ENCODE measurements around the gene JAKMIP3. TPM values are rescaled to one million over a fixed set of nuclear protein-coding genes. Genes with fewer than 3 reads are reported as not detected.
"Not testable (repeated sequence)": the region's sequence is repeated elsewhere in the genome, so short reads cannot be mapped to it uniquely, and the experiment has no call there.

Gene JAKMIP3
- polyA plus RNA-seq, 4 donors = 0.17 to 0.30 (median 0.22) TPM

DNA sequence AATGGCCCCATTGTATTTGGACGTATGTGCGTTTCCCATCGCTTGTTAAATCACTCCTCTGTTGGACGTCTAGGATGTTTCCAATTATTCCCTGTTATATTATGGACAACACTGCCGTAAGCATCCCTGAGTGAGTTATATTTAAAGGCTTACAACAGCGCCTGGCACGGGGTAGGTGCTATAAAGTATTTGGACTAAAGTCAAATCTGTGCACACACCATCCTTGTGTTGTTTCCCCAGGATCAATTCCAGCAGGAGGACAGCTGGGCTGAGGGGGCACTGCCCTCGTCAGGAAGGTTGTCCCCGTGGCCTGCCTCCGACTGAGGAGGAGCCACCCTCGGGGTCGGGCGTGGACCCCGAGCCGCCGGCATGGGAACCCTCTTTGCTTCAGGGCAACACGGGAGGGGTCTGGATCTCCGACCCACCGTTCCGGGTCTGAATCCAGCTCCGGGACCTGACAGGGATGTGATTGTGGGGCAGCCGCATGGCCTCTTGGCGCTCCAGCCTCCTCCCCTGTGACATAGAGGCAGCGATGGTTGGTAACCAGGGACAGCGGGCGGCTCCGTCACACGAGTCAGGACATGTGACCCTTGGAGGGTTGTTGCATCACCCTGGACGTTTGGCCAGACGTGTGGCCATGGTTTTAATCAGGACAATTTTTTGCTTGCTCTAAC is 1.5 kb upstream of the JAKMIP3 start:
- no peak for DNase-seq (ENCODE audit: low read depth in 4 of 4, low spot score in 2 of 4)

DNA sequence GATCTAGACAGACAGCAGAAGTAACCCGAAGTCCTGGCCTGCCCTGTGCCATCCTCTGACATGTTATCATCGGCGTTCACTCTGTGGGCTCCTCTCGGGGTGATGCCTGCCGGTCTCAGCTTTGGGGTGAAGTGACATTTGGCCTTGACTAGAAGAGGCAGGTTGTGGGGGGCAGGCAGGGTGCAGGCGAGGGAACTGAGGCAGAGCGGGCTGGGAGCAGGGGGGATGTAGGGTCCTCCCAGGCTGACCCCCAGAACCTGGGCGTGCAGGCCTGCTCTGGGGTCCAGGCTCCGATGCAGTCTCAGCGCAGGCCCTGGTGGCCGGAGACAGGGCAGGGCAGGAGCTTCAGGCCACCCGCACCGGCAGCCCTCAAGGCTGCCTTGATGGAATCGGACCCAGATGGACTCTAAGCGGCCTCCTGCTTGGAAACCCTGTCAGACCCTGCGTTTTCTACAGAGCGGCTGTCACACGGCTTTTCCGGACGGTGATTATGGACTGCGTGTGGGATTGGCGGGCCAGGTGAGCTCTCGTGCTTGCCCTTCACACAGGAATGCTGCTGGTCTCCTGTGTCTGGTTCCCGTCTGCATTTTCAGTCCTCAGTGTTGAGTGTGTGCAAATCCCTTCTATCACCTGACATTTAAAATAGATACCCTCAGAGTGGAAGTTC is 842 bp upstream of the JAKMIP3 start:
- no peak for DNase-seq (ENCODE audit: low read depth in 4 of 4, low spot score in 2 of 4)

GRCh38 chr10:132066186-132066585 is 440 bp downstream of the JAKMIP3 start:
- no peak for DNase-seq (ENCODE audit: low read depth in 4 of 4, low spot score in 2 of 4)

- no peak for DNase-seq (ENCODE audit: low read depth in 4 of 4, low spot score in 2 of 4)
Observed at GRCh38 chr10:132066812-132067211, 1.1 kb downstream of the JAKMIP3 start.

- no peak for DNase-seq (ENCODE audit: low read depth in 4 of 4, low spot score in 2 of 4)
Observed at GRCh38 chr10:132068431-132069121, 2.8 kb downstream of the JAKMIP3 start.

- no peak for DNase-seq (ENCODE audit: low read depth in 4 of 4, low spot score in 2 of 4)
Observed at GRCh38 chr10:132069122-132069848, 3.5 kb downstream of the JAKMIP3 start.

- DNase-seq (ENCODE audit: low read depth in 4 of 4, low spot score in 2 of 4) = no peak
Observed at GRCh38 chr10:132069849-132070182, 4.1 kb downstream of the JAKMIP3 start.

DNA sequence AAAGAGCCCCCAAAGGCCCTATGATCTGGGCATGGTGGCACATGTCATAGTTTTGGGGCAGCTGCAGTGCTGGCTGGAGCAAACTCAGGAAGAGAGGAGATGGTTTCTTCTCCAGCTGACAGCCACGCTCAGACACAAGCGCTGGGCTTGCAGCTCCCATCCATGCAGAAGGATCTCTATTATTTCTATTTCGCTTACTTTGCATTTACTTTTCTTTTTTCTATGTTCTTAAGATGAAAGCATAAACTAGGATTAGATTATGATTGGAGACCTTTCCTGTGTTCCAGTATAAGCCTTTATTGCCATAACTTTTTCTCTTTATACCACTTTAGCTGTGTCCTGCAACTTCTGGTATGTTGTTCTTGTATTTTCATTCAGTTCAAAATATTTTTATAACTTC is 5.0 kb downstream of the JAKMIP3 start:
- no peak for DNase-seq (ENCODE audit: low read depth in 4 of 4, low spot score in 2 of 4)

GRCh38 chr10:132071667-132072066 is 5.9 kb downstream of the JAKMIP3 start:
- DNase-seq (ENCODE audit: low read depth in 4 of 4, low spot score in 2 of 4) = no peak

DNA sequence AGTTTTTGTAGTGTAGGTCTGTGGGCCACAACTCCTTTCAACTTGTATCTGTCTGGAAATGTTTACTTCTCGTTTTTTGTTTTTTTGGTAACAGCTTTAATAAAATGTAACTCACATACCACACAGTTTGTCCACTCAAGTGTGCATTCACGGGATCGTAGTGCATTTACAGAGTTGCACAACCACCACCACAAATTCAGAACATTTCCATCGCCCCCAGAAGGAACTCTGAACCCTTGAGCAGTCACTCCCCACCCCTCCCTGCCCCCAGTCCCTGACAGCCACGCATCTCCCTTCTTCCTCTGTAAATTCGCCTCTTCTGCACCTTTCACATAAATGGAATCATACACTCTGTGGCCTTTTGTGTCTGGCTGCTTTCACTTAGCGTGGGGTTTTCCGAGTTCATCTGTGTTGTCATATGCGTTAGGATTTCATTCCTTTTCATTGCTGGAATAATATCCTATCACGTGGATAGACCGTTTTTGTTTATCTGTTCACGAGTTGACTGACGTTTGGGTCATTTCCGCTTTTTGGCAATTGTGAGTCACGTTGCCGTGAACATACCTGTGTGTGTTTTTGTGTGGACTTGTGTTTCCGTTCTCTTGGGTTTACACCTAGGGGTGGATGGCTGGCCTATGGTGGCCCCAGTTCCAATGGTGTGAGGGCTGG is 10.3 kb downstream of the JAKMIP3 start:
- DNase-seq (ENCODE audit: low read depth in 4 of 4, low spot score in 2 of 4) = no peak

GRCh38 chr10:132076578-132077081 is 10.9 kb downstream of the JAKMIP3 start:
- DNase-seq (ENCODE audit: low read depth in 4 of 4, low spot score in 2 of 4) = no peak

GRCh38 chr10:132077091-132077490 is 11.3 kb downstream of the JAKMIP3 start:
- DNase-seq (ENCODE audit: low read depth in 4 of 4, low spot score in 2 of 4) = no peak

GRCh38 chr10:132078746-132079345 is 13.1 kb downstream of the JAKMIP3 start:
- no peak for DNase-seq (ENCODE audit: low read depth in 4 of 4, low spot score in 2 of 4)

- not testable (repeated sequence) for DNase-seq (ENCODE audit: low read depth in 4 of 4, low spot score in 2 of 4)
Observed at GRCh38 chr10:132084384-132084783, 18.6 kb downstream of the JAKMIP3 start.

GRCh38 chr10:132093236-132093635 is 27.5 kb downstream of the JAKMIP3 start:
- DNase-seq (ENCODE audit: low read depth in 4 of 4, low spot score in 2 of 4) = not testable (repeated sequence)

DNA sequence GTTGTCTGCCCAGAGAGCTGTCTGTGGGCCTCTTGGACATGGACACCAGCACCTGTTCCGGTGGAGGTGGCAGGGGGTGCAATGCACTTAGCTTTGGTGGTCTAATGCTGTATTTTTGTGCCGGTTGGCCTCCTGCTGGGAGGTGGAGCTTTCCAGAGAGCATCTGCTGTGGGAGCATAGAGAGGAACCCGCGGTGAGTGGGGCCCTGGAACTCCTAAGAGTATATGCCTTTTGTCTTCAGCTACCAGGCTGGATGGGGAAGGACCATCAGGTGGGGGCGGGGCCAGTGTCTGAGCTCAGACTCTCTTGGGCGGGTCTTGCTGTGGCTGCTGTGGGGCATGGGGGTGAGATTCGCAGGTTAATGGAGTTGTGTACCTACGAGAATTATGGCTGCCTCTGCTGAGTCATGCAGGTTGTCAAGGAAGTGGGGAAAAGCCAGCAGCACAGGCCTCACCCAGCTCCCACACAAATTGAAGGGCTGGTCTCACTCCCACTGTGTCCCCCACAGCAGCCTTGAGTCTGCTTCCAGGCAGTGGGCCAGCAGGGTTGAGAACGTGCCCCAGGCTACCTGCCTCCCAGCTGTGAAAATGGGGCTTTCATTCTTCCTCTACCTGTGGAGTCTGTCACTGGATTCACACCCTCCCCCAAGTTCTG is 29.0 kb downstream of the JAKMIP3 start:
- no peak for DNase-seq (ENCODE audit: low read depth in 4 of 4, low spot score in 2 of 4)

- no peak for DNase-seq (ENCODE audit: low read depth in 4 of 4, low spot score in 2 of 4)
Observed at GRCh38 chr10:132095403-132096113, 29.8 kb downstream of the JAKMIP3 start.

GRCh38 chr10:132096223-132096622 is 30.5 kb downstream of the JAKMIP3 start:
- no peak for DNase-seq (ENCODE audit: low read depth in 4 of 4, low spot score in 2 of 4)
